GM21786 (cell line): ENCODE measurements around the gene QKI.
"Not testable (repeated sequence)": the region's sequence is repeated elsewhere in the genome, so short reads cannot be mapped to it uniquely, and the experiment has no call there.

Source experiments
- ATAC-seq: cut with Tn5 transposase; IDR thresholded peaks from one replicate; pipeline ENCODE4 v1.9.1; 2021; ENCODE audit not compliant: unreplicated experiment

Gene QKI

DNA sequence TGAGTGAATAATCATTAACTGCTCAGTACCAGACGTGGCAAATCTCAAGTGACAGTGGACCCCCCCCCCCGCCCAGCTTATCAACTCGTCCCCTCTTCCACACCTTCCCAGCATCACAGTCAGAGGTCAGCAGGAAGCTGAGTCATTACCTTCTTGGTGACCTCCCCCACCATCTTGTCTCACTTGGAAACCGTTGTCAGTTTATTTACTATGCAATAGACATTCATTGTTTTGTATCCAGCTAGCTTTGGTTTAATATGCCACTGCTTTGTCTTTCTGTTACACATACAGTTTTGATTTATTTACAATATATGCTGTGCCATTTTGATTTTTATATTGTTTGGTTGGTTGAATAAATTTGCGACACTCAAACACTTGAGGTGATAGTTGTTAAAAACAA is 158.1 kb downstream of the QKI start:
- ATAC-seq = no peak

DNA sequence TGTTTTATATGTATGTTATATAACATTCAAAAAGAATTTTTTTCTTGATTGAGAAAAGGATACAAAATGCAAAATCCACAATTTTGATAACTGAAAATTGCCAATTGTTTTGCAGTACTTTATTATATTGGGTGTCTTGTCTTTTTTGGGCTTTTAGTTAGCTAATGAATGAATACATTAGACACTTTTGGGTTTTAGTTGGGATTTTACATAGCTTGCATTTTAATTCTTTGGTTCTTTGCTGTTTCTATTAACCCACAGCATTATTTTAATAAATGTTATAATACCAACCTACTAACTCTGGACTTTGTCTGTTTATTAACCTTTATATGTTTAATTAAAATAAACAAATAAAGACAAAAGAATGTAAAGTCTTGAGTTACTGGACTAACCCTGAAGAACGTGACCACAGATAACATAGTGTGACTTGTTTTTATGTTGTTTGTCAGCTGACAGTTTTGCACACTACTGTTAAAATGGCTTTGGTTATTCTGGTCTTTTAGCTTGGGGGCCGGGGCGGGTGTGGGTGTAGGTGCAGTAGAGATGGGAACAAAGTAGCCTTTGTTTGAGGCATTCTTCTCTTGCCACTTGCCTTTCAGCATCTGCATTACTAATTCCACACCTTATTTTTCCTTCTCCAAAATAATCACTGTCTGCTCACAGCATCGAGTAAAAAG is 159.1 kb downstream of the QKI start:
- no peak for ATAC-seq

DNA sequence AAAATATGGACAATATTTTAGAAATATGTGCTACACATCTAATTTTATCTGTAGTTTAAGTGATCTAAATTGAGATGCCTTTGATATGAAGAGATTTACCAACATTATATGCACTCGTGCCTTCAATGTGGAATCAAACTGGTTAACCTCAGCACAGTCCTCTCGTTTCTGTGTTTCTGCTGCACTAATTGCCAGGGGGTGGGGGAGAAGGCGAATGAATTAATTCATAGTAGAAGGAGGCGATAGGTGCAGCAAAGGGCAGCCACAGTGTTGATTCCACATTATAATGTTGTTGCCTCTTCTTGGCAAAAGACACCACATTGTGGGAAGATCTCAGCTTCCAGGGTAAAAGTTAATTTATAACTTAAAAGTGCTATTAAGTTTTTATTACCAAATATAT is 161.6 kb downstream of the QKI start:
- ATAC-seq = no peak

DNA sequence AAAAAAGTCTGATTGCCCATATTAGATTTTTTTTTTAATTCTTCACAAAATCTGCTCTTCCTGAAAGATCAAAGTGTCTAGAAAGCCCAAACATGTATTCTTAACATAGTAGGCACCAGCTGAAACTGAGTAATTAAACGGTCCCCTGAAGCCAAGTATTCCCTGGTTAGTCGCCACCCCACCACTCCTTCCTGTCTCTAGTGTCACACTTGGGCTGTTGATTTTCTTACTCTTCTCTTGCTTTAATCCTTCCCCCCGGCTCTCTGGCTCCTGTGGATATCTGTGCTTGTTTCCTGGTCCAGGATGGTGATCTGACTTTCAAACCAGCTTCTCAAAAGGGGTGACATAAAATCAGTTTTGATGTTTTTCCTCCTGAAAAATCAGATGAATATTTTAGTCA is 162.9 kb downstream of the QKI start:
- no peak for ATAC-seq

DNA sequence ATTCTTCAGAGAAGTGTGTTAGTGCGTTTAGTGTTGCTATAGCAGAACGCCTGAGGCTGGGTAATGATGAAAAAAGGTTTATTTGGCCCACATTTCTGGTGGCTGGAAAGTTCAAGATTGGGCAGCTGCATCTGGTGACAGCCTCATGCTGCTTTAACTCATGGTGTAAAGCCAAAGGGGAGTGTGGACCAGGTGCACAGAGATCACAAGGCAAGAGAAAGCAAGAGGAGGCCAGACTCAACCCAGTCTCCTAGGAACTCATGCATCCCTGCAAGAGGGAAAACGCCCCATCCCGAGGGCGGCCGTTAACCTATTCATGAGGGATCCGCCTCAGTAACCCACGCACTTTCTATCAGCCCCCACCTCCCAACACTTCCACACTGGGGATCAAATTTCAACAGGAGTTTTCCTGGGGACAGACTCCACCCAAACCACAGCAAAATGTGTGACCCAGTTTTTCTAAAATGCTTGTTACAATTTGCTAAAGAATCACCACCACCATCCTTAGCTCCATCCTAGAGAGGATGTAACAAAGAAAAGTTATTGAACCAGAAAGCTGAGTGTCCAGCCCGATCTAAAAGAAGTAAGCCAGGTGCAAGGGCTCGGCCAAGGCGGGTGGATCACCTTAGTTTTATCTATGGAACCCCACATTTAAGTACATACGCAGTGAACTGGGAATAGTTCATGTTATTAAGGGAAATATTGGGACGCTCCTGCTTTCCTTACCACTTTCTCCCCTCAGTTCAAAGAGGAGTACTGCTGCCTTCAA is 164.8 kb downstream of the QKI start:
- ATAC-seq = no peak

DNA sequence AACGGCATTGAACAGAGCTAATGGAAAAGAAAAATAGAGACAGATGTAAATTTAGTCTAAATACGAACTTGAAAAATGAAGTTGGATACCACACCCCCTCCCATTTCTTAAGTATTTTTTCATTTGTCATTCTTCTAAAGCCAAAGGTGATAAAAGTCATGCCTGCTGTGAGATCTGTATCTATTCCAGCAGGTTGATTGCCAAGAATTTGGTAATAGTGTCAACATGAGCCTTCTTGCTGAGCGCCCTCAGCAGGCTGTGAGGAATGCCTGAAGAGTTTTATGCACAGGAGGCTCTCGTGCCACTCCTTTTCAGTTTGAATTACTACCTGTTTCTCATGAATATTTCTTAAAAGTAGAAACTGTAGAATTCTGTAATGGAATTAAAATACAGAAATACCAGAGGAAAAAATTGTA is 165.4 kb downstream of the QKI start:
- ATAC-seq = no peak

DNA sequence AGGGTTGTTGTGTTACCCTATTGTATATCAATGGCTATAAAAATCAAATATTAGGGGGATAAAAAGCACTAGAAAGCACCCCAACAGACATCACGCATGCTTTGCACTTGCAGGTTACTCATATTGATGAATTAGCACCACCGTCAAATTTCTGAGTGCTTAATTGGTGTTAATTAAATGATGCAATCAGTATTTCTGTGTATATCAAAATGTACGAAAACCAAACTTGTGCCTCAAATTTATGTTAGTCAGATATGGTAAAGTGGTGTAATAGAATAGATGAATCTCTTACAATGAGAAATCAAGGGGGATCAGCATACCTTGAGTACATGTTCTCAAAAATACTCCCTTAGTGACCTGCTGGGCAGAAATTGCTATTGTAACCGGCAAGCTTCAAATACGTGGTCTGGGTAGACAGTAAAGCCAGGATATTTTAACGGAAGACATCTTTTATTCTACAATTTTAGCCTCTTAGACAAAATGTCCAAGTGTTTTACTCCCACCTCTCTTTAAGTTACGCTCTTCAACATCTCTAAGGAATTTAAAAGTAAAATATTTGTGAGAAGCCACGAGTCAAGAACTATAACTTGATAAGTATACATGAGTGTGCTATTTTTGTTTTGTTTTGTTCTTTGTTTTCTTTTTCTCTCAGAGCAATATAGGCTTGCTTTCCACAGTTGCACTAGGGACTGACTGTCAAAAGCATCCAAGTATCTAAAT is 166.0 kb downstream of the QKI start:
- no peak for ATAC-seq

DNA sequence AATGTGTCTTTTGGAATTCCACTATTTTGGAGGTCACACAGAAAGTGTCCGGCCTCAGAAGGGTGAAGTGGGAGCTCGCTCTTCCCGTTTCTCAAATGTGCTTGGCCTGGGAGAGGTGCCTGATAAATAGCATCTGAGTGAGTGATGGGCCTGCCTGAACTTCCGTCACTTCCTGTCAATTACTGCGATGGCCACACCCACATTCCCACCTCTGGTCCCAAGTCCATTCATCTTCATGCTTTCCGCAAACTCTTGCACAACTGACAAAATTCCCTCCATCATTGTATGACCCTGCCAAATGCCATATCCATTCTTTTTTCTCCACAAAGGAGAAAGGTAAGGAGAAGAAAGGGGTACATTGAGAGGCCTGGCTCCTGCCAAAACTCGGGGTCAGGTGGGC is 169.0 kb downstream of the QKI start:
- no peak for ATAC-seq

DNA sequence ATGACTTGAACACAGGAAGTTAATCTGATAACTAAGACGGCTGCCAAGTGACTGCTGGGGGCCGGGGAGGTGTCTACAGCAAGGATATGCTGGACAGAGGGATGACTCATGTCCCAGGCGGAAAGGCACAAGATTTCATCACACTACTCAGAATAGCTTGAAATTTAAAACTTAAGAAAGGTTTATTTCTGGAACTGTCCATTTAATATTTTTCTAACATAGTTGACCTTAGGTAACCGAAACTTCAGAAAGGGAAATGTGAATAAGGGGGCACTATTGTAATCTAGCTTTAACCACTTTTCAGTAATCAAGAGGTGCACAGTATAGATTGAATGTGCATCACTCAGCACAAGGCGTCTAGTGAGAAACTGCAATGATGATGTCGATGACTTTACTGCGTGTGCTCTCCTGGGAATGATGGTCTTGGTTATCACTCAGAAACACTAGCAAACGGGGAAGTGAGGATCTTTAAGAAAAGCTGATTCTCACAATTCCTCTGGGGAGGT is 171.5 kb downstream of the QKI start:
- no peak for ATAC-seq

DNA sequence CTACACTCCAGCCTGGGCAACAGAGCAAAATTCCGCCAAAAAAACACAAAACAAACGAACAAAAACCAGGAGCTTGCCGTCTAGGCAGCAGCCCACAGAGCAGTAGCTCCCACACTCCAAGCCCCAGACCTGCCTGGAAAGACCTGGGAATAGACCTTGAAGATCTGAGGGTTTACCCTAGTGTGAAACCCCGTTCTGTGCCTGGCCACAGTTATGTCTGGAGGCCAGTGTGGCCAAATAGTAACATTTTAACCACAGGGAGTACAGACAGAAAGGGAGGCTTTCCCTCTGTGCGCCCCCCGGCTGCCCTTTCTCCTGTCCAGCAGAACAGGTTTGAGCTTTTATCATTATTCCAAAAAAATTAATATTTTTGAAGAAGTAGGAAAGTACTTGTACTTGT is 172.4 kb downstream of the QKI start:
- ATAC-seq = no peak

DNA sequence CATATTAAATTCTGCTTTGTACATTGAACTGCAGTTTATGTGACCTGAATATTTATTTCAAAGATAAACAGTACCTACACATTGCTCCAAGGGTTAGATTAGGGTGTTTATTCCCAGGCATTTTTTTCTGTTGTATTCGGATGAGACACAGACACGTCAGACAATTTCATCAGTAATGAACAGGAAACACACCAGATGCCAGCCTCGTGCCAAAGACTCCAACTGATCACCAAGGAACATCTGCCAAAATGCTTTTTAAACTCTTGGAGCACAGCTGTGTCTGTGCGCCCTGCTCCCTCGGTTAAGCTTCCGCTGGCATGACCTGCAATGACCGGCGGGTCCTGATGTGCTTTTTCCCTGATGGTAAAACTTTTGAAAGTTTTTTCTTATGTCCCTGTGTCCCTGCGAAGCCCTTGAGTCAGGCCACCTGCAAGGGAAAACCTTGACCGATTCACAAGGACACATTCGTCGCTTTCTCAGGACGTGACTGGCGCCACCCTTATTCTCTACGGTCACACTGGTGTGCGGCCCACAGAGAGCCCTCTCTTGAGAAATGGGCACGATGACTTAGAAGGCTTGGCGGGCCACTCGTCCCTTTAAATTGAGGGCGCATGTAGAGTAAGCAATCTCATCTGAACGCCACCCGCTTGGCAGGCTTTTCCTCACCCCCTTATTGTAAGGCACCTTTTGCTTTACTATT is 173.9 kb downstream of the QKI start:
- no peak for ATAC-seq

DNA sequence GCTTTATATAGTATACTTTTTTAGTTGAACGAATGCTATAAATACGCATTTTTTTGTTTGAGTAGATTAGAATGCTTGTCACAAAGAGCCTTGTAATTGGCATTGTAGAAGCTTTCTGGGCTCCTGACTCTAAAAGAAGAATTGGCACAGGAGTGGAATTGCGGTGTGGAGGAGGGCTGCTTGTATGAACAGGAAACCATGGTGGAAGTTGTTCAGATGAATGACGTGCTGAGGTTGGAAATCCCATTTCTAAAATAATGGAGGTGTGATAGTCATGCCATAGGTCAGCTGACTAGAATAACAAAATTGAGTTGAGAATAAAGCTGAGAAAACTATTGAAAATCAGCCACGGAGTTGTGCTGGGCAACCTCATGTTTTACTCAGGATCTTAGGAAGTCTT is 174.9 kb downstream of the QKI start:
- no peak for ATAC-seq

DNA sequence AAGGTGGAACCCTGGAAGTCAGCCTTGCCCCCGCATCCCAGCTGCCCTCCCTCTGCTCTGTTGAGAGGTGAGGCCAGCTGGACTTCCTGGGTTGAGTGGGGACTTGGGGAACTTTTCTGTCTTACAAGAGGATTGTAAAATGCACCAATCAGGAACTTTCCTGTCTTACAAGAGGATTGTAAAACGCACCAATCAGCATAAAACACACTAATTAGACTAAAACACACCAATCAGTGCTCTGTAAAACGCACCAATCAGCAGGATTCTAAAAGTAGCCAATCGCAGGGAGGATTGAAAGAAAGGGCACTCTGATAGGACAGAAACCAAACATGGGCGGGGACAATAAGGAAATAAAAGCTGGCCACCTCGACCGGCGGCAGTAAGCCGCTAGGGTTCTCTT is 175.6 kb downstream of the QKI start:
- not testable (repeated sequence) for ATAC-seq

DNA sequence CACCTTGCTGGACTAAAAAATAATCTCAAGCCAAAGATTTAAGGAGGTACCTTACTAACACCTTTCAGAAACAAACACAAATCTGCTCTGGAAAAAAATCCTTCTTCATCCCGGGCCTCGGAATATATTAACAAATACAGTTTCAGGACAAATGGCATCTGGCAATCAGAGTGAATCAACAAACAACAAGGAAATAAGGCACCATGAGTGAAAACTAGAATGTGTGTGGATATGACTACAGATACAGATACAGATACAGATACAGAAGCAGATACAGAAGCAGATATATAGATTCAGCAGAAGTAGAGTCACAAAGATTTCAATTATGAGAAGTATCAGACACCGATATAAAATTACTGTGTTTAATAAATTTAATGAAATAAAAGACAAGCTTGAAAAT is 178.4 kb downstream of the QKI start:
- ATAC-seq = no peak

DNA sequence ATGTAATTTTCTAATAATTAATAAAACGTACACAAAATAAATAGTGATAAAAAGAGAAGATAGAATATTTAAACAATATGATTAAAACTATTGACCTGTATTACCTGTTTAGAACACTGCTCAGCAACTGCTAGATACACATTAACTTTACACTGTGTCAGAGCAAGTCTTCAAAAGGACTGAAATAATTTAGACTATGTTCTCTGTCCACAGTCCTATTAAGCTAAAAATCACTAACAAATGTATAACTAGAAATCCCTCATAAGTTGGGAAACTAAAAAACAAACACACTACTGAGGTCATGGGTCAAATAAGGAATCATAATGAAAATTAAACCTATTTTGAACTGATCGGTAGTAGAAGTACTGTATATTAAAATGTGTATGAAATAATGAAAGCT is 181.7 kb downstream of the QKI start:
- no peak for ATAC-seq

DNA sequence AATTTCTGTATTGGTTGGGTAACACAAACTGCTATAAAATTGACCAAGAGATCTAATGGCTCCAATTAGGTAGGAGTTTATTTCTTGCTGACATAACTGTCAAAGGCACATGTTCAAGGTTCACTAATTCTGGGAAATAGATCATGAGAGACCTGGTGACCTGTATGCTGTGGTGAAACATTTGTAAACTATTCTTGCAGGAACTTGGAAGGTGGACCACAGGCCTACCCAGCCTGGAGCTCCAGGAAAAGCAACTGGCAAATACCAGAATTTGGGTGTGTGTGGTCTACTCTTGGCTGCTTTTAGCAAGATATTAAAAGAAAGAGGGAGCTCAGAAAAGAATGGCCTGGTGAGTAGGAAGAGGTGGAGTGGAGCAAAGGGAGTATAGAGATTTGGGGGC is 184.6 kb downstream of the QKI start:
- ATAC-seq = no peak

DNA sequence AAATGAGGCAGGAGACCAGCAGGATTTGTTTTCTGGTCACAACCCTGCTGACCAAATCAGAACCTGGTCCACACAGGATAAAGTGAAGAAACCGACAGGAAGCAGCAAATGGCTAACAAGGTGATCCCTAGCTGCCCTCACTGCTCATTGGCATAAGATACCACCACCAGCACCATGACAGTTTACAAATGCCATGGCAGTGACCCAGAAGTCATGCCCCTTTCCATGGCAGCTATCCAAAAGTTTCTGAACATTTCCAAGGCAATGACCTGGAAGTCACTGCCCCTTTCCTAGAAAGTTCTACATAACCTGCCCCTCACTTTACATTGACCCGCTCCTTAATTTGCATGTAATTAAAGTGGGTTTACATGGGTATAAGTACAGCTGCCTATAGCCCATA is 185.2 kb downstream of the QKI start:
- no peak for ATAC-seq

DNA sequence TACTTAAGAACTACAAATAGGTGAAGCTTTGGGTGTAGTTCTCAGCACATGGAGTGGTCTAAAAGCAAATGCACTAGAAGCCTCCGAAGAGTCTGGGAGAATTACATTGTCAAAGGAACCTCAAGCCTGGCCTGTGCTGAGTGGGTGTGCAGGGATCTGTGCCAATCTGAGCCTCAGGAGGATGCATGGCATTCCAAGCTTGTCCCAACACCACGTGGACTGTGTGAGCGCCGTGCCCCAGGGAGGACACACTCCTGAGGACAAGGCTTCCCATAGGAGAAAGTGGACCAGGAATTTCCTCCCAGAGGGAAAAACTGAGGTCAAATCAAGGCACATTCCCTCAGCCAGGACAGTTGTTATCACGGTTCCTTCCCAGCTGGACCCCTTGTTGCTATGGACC is 185.8 kb downstream of the QKI start:
- ATAC-seq = no peak

DNA sequence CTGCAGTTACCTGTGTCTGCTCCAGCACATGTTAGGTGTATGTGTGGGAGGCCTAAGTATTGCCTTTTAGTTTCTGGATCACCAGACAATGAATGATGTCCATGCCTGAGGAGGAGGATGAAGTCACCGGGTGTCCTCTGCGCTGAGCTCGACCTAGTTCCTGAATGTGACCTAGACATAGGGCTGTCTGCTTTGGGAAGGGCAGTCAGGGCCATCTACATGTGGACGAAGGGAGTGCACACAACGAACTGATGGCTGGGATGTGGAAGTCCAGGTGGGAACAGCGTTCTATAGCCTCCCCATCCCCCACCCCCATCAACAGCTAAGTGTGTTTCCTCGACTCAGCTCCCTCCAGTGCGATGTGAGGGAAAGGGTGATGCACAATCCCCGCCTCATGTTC is 186.3 kb downstream of the QKI start:
- ATAC-seq = no peak

DNA sequence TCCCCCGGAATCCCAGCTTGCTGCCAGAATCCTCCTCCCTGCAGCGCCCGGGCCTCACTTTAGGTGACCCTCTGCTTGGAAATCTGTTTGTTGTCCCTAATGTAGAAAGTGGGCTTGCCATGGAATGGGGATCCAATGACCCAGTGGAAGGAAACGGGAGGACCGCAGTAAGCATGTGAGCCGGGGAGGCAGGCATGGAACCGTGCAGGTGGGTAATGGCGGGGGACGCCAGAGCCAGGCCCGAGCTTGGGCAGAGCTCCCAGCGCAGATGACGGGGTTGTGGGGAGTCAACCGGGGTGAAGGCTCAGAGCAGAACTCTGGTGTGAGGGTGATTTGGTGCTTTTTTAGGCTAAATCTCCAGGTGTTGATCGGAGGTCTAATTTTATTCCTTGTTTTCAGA is 188.3 kb downstream of the QKI start:
- ATAC-seq = no peak

DNA sequence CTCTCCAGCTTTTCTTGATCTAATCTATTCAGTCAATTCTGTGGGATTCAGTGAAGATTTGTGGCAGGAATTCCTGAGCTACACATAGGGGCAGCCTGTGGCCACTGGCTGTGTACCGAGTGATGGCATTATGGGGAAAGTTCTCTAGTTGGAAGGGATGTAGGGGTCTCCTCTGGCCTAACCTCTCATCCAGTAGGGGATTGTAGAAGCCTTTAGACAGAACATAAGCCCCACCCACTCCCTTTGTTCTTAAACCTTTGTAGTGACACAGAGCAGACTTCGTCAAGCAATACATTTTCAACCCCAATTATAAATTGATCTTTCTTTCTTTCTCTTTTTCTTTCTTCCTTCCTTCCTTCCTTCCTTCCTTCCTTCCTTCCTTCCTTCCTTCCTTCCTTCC is 188.9 kb downstream of the QKI start:
- no peak for ATAC-seq
